ENCODE results near the gene SMCO4. TPM values are rescaled to one million over a fixed set of nuclear protein-coding genes. Genes with fewer than 3 reads are reported as not detected.

Gene SMCO4
- total RNA-seq, 1 experiment from 2014 or later: 9.3 TPM

GRCh38 chr11:93498161-93498560 is 45.0 kb downstream of the SMCO4 start:
- H3K36me3 ChIP-seq (ENCODE audit: insufficient read depth, low read length, poor library complexity, severe bottlenecking): no peaks in the 10 kb centered on the region
- DNase-seq (ENCODE audit: low spot score): no peak
- H3K27me3 ChIP-seq (replicated peaks; ENCODE audit: insufficient read depth, low read depth, low read length, poor library complexity): no peaks in the 10 kb centered on the region
- intact Hi-C loops (cut with micrococcal nuclease; ENCODE audit: unreplicated experiment): no loop called here
- H3K9me3 ChIP-seq (ENCODE audit: low read depth, low read length, poor library complexity, severe bottlenecking): no peaks in the 10 kb centered on the region
- ChIA-PET POLR2A (ENCODE audit: low non-redundant PET) (no interaction called here), CTCF (no interaction called here)
- BruUV-seq (replicated peaks): no TSS peak
- TF ChIP-seq EZH2 (IDR thresholded peaks at IDR 0.05; ENCODE audit: borderline replicate concordance, low read depth, low read length, poor library complexity, severe bottlenecking) (no peak), CTCF (conservative IDR thresholded peaks at IDR 0.05; ENCODE audit: low read depth, low read length) (no peak)
- H3K27ac ChIP-seq (ENCODE audit: low read depth, low read length, poor library complexity, severe bottlenecking): no peak overlapping the region
- H3K4me3 ChIP-seq (ENCODE audit: low read depth, low read length, poor library complexity, severe bottlenecking): no peak overlapping the region
- no peaks in the 10 kb centered on the region for H3K4me1 ChIP-seq (ENCODE audit: insufficient read depth, low read length, poor library complexity, severe bottlenecking)

- no peak for TF ChIP-seq EZH2 (IDR thresholded peaks at IDR 0.05; ENCODE audit: borderline replicate concordance, low read depth, low read length, poor library complexity, severe bottlenecking)
- TF ChIP-seq CTCF (conservative IDR thresholded peaks at IDR 0.05; ENCODE audit: low read depth, low read length): no peak
- no peaks in the 10 kb centered on the region for H3K36me3 ChIP-seq (ENCODE audit: insufficient read depth, low read length, poor library complexity, severe bottlenecking)
- no peaks in the 10 kb centered on the region for H3K4me1 ChIP-seq (ENCODE audit: insufficient read depth, low read length, poor library complexity, severe bottlenecking)
- no TSS peak for BruUV-seq (replicated peaks)
- H3K27me3 ChIP-seq (replicated peaks; ENCODE audit: insufficient read depth, low read depth, low read length, poor library complexity): no peaks in the 10 kb centered on the region
- ChIA-PET POLR2A (ENCODE audit: low non-redundant PET) (no interaction called here), CTCF (no interaction called here)
- intact Hi-C loops (cut with micrococcal nuclease; ENCODE audit: unreplicated experiment): no loop called here
- no peaks in the 10 kb centered on the region for H3K9me3 ChIP-seq (ENCODE audit: low read depth, low read length, poor library complexity, severe bottlenecking)
- no peak overlapping the region for H3K27ac ChIP-seq (ENCODE audit: low read depth, low read length, poor library complexity, severe bottlenecking)
- DNase-seq (ENCODE audit: low spot score): no peak
- H3K4me3 ChIP-seq (ENCODE audit: low read depth, low read length, poor library complexity, severe bottlenecking): no peak overlapping the region
These were observed 45.6 kb downstream of the SMCO4 start for GRCh38 chr11:93497596-93497995.

- Histone ChIP-seq H3K9me3 (ENCODE audit: low read depth, low read length, poor library complexity, severe bottlenecking) (no peaks in the 10 kb centered on the region), H3K36me3 (ENCODE audit: insufficient read depth, low read length, poor library complexity, severe bottlenecking) (no peaks in the 10 kb centered on the region), H3K27ac (ENCODE audit: low read depth, low read length, poor library complexity, severe bottlenecking) (no peak overlapping the region), H3K4me3 (ENCODE audit: low read depth, low read length, poor library complexity, severe bottlenecking) (no peak overlapping the region), H3K4me1 (ENCODE audit: insufficient read depth, low read length, poor library complexity, severe bottlenecking) (no peaks in the 10 kb centered on the region), H3K27me3 (replicated peaks; ENCODE audit: insufficient read depth, low read depth, low read length, poor library complexity) (no peaks in the 10 kb centered on the region)
- BruUV-seq (replicated peaks): no TSS peak
- intact Hi-C loops (cut with micrococcal nuclease; ENCODE audit: unreplicated experiment): no loop called here
- TF ChIP-seq EZH2 (IDR thresholded peaks at IDR 0.05; ENCODE audit: borderline replicate concordance, low read depth, low read length, poor library complexity, severe bottlenecking) (no peak), CTCF (conservative IDR thresholded peaks at IDR 0.05; ENCODE audit: low read depth, low read length) (no peak)
- ChIA-PET CTCF (no interaction called here), POLR2A (ENCODE audit: low non-redundant PET) (no interaction called here)
- DNase-seq (ENCODE audit: low spot score): peak; percentile 27
These were observed 48.8 kb downstream of the SMCO4 start for GRCh38 chr11:93494357-93494756.
